Activated CD8-positive, alpha-beta memory T cell treated with anti-CD3 and anti-CD28 coated beads, Interleukin-2, amount 50 U/mL, for 48 hours (primary cell): ENCODE data around the gene ABHD16B.

ENCODE experiments used
- DNase-seq: peaks from one replicate; pipeline ENCODE4 v3.0.0-alpha.2; 2020

The ABHD16B gene

GRCh38 chr20:63881451-63882226 is 20.3 kb downstream of the ABHD16B start:
- no peak for DNase-seq

- no peak for DNase-seq
These were observed 21.2 kb downstream of the ABHD16B start for GRCh38 chr20:63882257-63883200.

GRCh38 chr20:63883201-63883593 is 21.9 kb downstream of the ABHD16B start:
- no peak for DNase-seq

- no peak for DNase-seq
These were observed 23.4 kb downstream of the ABHD16B start for GRCh38 chr20:63884506-63885263.

- no peak for DNase-seq
These were observed 24.2 kb downstream of the ABHD16B start for GRCh38 chr20:63885264-63886053.

GRCh38 chr20:63886054-63886419 is 24.7 kb downstream of the ABHD16B start:
- DNase-seq, result no peak

- no peak for DNase-seq
These were observed 25.6 kb downstream of the ABHD16B start for GRCh38 chr20:63886921-63887320.

GRCh38 chr20:63889241-63890200 is 28.2 kb downstream of the ABHD16B start:
- no peak for DNase-seq

GRCh38 chr20:63890201-63890576 is 28.9 kb downstream of the ABHD16B start:
- DNase-seq, result no peak

GRCh38 chr20:63890616-63891015 is 29.3 kb downstream of the ABHD16B start:
- no peak for DNase-seq

- DNase-seq, result no peak
These were observed 30.0 kb downstream of the ABHD16B start for GRCh38 chr20:63891061-63892002.

GRCh38 chr20:63892402-63892801 is 31.1 kb downstream of the ABHD16B start:
- DNase-seq, result no peak

GRCh38 chr20:63893999-63894357 is 32.7 kb downstream of the ABHD16B start:
- no peak for DNase-seq

- DNase-seq, result peak; percentile 98
These were observed 33.3 kb downstream of the ABHD16B start, which contains the start of gene DNAJC5 for GRCh38 chr20:63894358-63895201. TSS of gene DNAJC5 (plus strand) at chr20:63895126. CDS start at chr20:63928346, 33,220 bp downstream.

GRCh38 chr20:63895202-63895951 is 34.1 kb downstream of the ABHD16B start:
- no peak for DNase-seq

GRCh38 chr20:63895952-63896263 is 34.6 kb downstream of the ABHD16B start:
- no peak for DNase-seq

GRCh38 chr20:63896264-63897105 is 35.2 kb downstream of the ABHD16B start:
- peak; percentile 65 for DNase-seq
